H1 (cell line): ENCODE results near the gene ASF1B. TPM values are rescaled to one million over a fixed set of nuclear protein-coding genes. Genes with fewer than 3 reads are reported as not detected.

Experiments used
- YY1 ChIP-seq: IDR thresholded peaks from 2 replicates; pipeline ENCODE4 v1.6.1; 2011; ENCODE audit warnings: low read depth, mild to moderate bottlenecking, low read length
- polyA plus RNA-seq, 7 experiments: library from polyadenylated mRNA; depleted of rRNA in 3 of 7; stranded (reverse) in 5 of 7; unstranded in 2 of 7; fragments of >200 nt in 5 of 7; fragments of 200-250 nt in 2 of 7; gene quantifications; 1 replicate in 5 of 7; 2 replicates in 1 of 7; 4 replicates in 1 of 7; pipeline versions ENCODE4 v1.2.1 to v1.2.3, GENCODE V29; 2011 to 2013; ENCODE audit warnings: missing spikeins in 2 of 7, mixed read lengths in 2 of 7
- total RNA-seq: library from RNA; stranded (reverse); fragmentation: NEBNext Ultra II Directional; extraction: Animal tissue kit (Norgen Biotek cat#: 25700); gene quantifications from 2 replicates; pipeline ENCODE4 v1.2.1, GENCODE V29; 2021

ASF1B gene
- total and polyA plus RNA-seq, 2 of the 8 experiments (the other 6 are each of a cell fraction or from before 2014, with no cell fraction given): 32.6 to 59.2 TPM

GRCh38 chr19:14088634-14089411 lies 47.6 kb downstream of the ASF1B start (continued):
- no peak for TF ChIP-seq YY1
